GM18858 (cell line): ENCODE results near the gene TMEM51.
"Not testable (repeated sequence)": the region's sequence is repeated elsewhere in the genome, so short reads cannot be mapped to it uniquely, and the experiment has no call there.

Experiments used
- ATAC-seq: cut with Tn5 transposase; IDR thresholded peaks from one replicate; pipeline ENCODE4 v1.9.1; 2021; ENCODE audit not compliant: unreplicated experiment

Gene TMEM51

GRCh38 chr1:15175324-15176094 is 22.0 kb downstream of the TMEM51 start:
- ATAC-seq = not testable (repeated sequence)

GRCh38 chr1:15176120-15176519 is 22.6 kb downstream of the TMEM51 start:
- no peak for ATAC-seq

- no peak for ATAC-seq
Observed at GRCh38 chr1:15176898-15177665, 23.5 kb downstream of the TMEM51 start.

GRCh38 chr1:15177710-15178166 is 24.2 kb downstream of the TMEM51 start:
- no peak for ATAC-seq

GRCh38 chr1:15178571-15179484 is 25.3 kb downstream of the TMEM51 start:
- ATAC-seq = no peak

- no peak for ATAC-seq
Observed at GRCh38 chr1:15179485-15179883, 25.9 kb downstream of the TMEM51 start.

GRCh38 chr1:15180189-15180588 is 26.6 kb downstream of the TMEM51 start:
- no peak for ATAC-seq

GRCh38 chr1:15180945-15181523 is 27.5 kb downstream of the TMEM51 start:
- no peak for ATAC-seq

GRCh38 chr1:15181564-15181963 is 28.0 kb downstream of the TMEM51 start:
- no peak for ATAC-seq

GRCh38 chr1:15184436-15185241 is 31.1 kb downstream of the TMEM51 start:
- no peak for ATAC-seq

- ATAC-seq = no peak
Observed at GRCh38 chr1:15185617-15186016, 32.1 kb downstream of the TMEM51 start.

GRCh38 chr1:15186073-15186845 is 32.7 kb downstream of the TMEM51 start:
- ATAC-seq = no peak

GRCh38 chr1:15186846-15187151 is 33.3 kb downstream of the TMEM51 start:
- no peak for ATAC-seq

GRCh38 chr1:15187175-15188129 is 33.9 kb downstream of the TMEM51 start:
- no peak for ATAC-seq

GRCh38 chr1:15188130-15188524 is 34.6 kb downstream of the TMEM51 start:
- ATAC-seq = no peak

GRCh38 chr1:15188678-15189077 is 35.1 kb downstream of the TMEM51 start:
- no peak for ATAC-seq

GRCh38 chr1:15189692-15190370 is 36.3 kb downstream of the TMEM51 start:
- no peak for ATAC-seq

GRCh38 chr1:15191267-15191666 is 37.7 kb downstream of the TMEM51 start:
- no peak for ATAC-seq
